Endothelial cell of umbilical vein (primary cell): ENCODE measurements around the gene SCAND1. TPM values are rescaled to one million over a fixed set of nuclear protein-coding genes. Genes with fewer than 3 reads are reported as not detected.

ENCODE experiments used
- BruUV-seq: library from RNA; stranded (reverse); fragments of 400-500 nt; replicated peaks from 2 replicates; lab custom pipeline; 2021; lab: Mats Ljungman, UMichigan
- CTCF ChIA-PET: fragments of 300-600, 350-600 bp; sonication (Branson Sonifier 250); formaldehyde crosslinking; loops from one replicate; lab custom pipeline; 2021; ENCODE audit warnings: antibody characterized with exemption, inconsistent platforms; lab: Charles Lee
- POLR2A ChIA-PET: fragments of 300-600, 350-600 bp; sonication (Branson Sonifier 250); formaldehyde crosslinking; loops from one replicate; lab custom pipeline; 2021; ENCODE audit warnings: antibody characterized with exemption, inconsistent platforms; lab: Charles Lee
- DNase-seq: peaks from one replicate; pipeline ENCODE4 v3.0.0-alpha.2; 2011; ENCODE audit warnings: low read depth, low spot score
- FAIRE-seq: peaks from 2 replicates; lab custom pipeline; 2011; peaks lifted over from hg19 to GRCh38; lab: Jason Lieb, UNC
- H2AFZ ChIP-seq: 2 replicates; pipeline ENCODE4 v1.6.0; 2012; ENCODE audit warnings: low read depth, low read length, control low read depth, inconsistent platforms
- H3K27ac ChIP-seq: 2 replicates; pipeline ENCODE4 v1.5.1; 2011; ENCODE audit warnings: low read depth, mild to moderate bottlenecking, control low read depth, low read length, moderate library complexity; ENCODE audit not compliant: insufficient read depth
- H3K27me3 ChIP-seq, 2 experiments: 2 replicates each; pipeline versions ENCODE4 v1.6.0 to v1.6.1; 2011; ENCODE audit warnings: low read length in 2 of 2, mixed read lengths in 1 of 2; ENCODE audit not compliant: control insufficient read depth in 2 of 2, insufficient read depth in 2 of 2
- H3K36me3 ChIP-seq, 2 experiments: 2 replicates in 1 of 2; 3 replicates in 1 of 2; pipeline ENCODE4 v1.5.1; 2011; ENCODE audit warnings: low read length in 2 of 2, mild to moderate bottlenecking in 1 of 2, moderate library complexity in 1 of 2; ENCODE audit not compliant: control insufficient read depth in 2 of 2, insufficient read depth in 2 of 2; ENCODE audit errors: extremely low read depth in 1 of 2
- H3K4me1 ChIP-seq: 3 replicates; pipeline ENCODE4 v1.5.1; 2011; ENCODE audit warnings: mild to moderate bottlenecking, low read length; ENCODE audit not compliant: control insufficient read depth, insufficient read depth; ENCODE audit errors: extremely low read depth
- H3K4me2 ChIP-seq: 2 replicates; pipeline ENCODE4 v1.6.1; 2011; ENCODE audit warnings: low read length, control low read depth, mixed read lengths; ENCODE audit not compliant: insufficient read depth
- H3K4me3 ChIP-seq, 3 experiments: fragments of 200-600 bp in 1 of 3; sonication (generic), shearing (Covaris generic) in 1 of 3; replicated peaks in 1 of 3; 2 replicates each; pipeline ENCODE4 v1.5.1; 2011 to 2016; ENCODE audit warnings: control low read depth in 3 of 3, low read length in 3 of 3, mild to moderate bottlenecking in 2 of 3, inconsistent platforms in 1 of 3, low read depth in 1 of 3, moderate library complexity in 1 of 3; ENCODE audit not compliant: insufficient read depth in 1 of 3
- H3K79me2 ChIP-seq: 2 replicates; pipeline ENCODE4 v1.6.0; 2012; ENCODE audit warnings: low read length, inconsistent platforms; ENCODE audit not compliant: control insufficient read depth, insufficient read depth
- H3K9ac ChIP-seq: replicated peaks from 2 replicates; pipeline ENCODE3; 2011; ENCODE audit warnings: low read length, control low read depth; ENCODE audit not compliant: insufficient read depth; ENCODE audit errors: extremely low read depth
- H3K9me1 ChIP-seq: replicated peaks from 3 replicates; pipeline ENCODE4 v1.6.0; 2011; ENCODE audit warnings: mild to moderate bottlenecking, low read length; ENCODE audit not compliant: control insufficient read depth, insufficient read depth; ENCODE audit errors: extremely low read depth
- H3K9me3 ChIP-seq: replicated peaks from 2 replicates; pipeline ENCODE4 v1.5.1; 2012; ENCODE audit warnings: low read length, inconsistent platforms; ENCODE audit not compliant: control insufficient read depth, insufficient read depth
- H4K20me1 ChIP-seq: replicated peaks from 2 replicates; pipeline ENCODE3; 2011; ENCODE audit warnings: mild to moderate bottlenecking, low read length; ENCODE audit not compliant: control insufficient read depth, insufficient read depth; ENCODE audit errors: extremely low read depth
- CTCF ChIP-seq, 2 donors: IDR thresholded peaks; 1 replicate in 1 of 2; 2 replicates in 1 of 2; pipeline ENCODE4 v1.5.1; 2011; ENCODE audit warnings: low read length in 2 of 2, mild to moderate bottlenecking in 2 of 2, moderate library complexity in 2 of 2, control low read depth in 1 of 2, inconsistent platforms in 1 of 2, low read depth in 1 of 2; ENCODE audit not compliant: insufficient read depth in 1 of 2; ENCODE audit errors: extremely low read depth in 1 of 2
- EZH2 ChIP-seq: IDR thresholded peaks from 2 replicates; pipeline ENCODE4 v1.6.1; 2012; ENCODE audit warnings: borderline replicate concordance, low read depth, mild to moderate bottlenecking, moderate library complexity, low read length, inconsistent platforms; ENCODE audit not compliant: severe bottlenecking
- FOS ChIP-seq: IDR thresholded peaks from 2 replicates; pipeline ENCODE4 v1.6.1; 2011; ENCODE audit warnings: mild to moderate bottlenecking, low read length, moderate library complexity, borderline replicate concordance; ENCODE audit not compliant: insufficient read depth
- GATA2 ChIP-seq: IDR thresholded peaks from 2 replicates; pipeline ENCODE4 v1.7.0; 2011; ENCODE audit warnings: low read depth, mild to moderate bottlenecking, moderate library complexity, mixed read lengths, low read length; ENCODE audit not compliant: insufficient read length, insufficient read depth
- JUN ChIP-seq: IDR thresholded peaks from 2 replicates; pipeline ENCODE4 v1.6.1; 2011; ENCODE audit warnings: borderline replicate concordance, low read depth; ENCODE audit not compliant: insufficient read length, insufficient read depth
- MYC ChIP-seq: IDR thresholded peaks from one replicate; pipeline ENCODE4 v1.6.1; 2011; ENCODE audit warnings: mild to moderate bottlenecking, low read depth, low read length
- POLR2A ChIP-seq: IDR thresholded peaks from 2 replicates; pipeline ENCODE4 v1.6.1; 2012; ENCODE audit warnings: low read depth, mild to moderate bottlenecking, control low read depth, low read length
- POLR2AphosphoS5 ChIP-seq: IDR thresholded peaks from 2 replicates; pipeline ENCODE4 v1.6.1; 2012; ENCODE audit warnings: low read depth, mild to moderate bottlenecking, control low read depth, low read length, moderate library complexity; ENCODE audit not compliant: insufficient read depth
- dilution Hi-C: fragments of 300-500 bp; cut with MboI; formaldehyde crosslinking; loops from one replicate; pipeline ENCODE4 v1.15.0; 2019; ENCODE audit warnings: low sequenced_read_pairs; ENCODE audit not compliant: extremely low pct_ligation_motif_present
- intact Hi-C: fragments of 100-400 bp; cut with micrococcal nuclease; formaldehyde crosslinking; loops from one replicate; pipeline ENCODE4 v1.10.0; 2022
- polyA plus RNA-seq, 4 experiments: library from polyadenylated mRNA; depleted of rRNA in 3 of 4; stranded (reverse) in 3 of 4; unstranded in 1 of 4; fragments of >200 nt; gene quantifications; 2 replicates each; pipeline versions ENCODE4 v1.2.1 to v1.2.3, GENCODE V29; 2011 to 2012; ENCODE audit warnings: missing spikeins in 1 of 4
- total RNA-seq: library from RNA; stranded (reverse); gene quantifications from 2 replicates; pipeline ENCODE4 v1.2.3, GENCODE V29; 2021
- TF ChIP-seq, protein P1 (sequence below): IDR thresholded peaks from 2 replicates; pipeline ENCODE4 v1.6.1; 2011; ENCODE audit not compliant: insufficient read depth, insufficient read length

Gene SCAND1
- total and polyA plus RNA-seq, 2 donors (not counting 3 experiments of a cell fraction or from before 2014, with no cell fraction given), result 83.5 to 85.7 TPM

DNA sequence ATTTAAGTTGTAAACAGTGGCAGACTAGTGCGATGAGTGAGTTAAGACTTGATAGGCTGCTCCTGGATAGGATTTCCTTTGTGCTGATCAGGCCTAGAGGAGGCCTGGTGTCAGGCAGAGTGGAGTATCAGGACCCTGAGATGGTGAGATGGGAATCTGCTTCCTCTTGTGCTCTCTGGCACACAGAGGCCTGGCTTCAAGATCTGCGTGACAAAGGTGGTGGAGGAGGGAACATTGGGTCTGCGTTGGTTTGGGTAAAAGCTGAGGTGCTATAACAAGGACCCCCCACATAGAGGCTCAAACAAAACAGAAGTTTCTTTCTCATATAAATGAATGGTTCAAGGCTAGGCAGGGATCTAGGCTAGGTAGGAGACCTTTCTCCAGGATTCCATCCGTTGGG, 20.3 kb downstream of the SCAND1 start:
- Histone ChIP-seq H3K27ac (no peak overlapping the region), H3K4me2 (no peak overlapping the region), H4K20me1 (no peaks in the 10 kb centered on the region), H3K79me2 (no peaks in the 10 kb centered on the region), H3K9me3 (no peaks in the 10 kb centered on the region), H3K27me3 (no peaks in the 10 kb centered on the region), H3K4me1 (no peaks in the 10 kb centered on the region), H3K9ac (no peak overlapping the region), H2AFZ (no peak overlapping the region), H3K36me3 (peaks cover 0 to 17% of the 10 kb centered on the region in 2 experiments), H3K9me1 (no peaks in the 10 kb centered on the region), H3K4me3 (no peak overlapping the region)
- BruUV-seq, result no TSS peak
- intact Hi-C loops, result no loop called here
- DNase-seq (no peak), FAIRE-seq (no peak)
- ChIA-PET CTCF (interaction anchor here (1.5 kb wide), 1 partner anchor 21 kb away, joined by 4 read pairs; no protein-coding TSS in a partner anchor), POLR2A (no interaction called here)
- TF ChIP-seq, protein P1, sequence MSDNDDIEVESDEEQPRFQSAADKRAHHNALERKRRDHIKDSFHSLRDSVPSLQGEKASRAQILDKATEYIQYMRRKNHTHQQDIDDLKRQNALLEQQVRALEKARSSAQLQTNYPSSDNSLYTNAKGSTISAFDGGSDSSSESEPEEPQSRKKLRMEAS, result no peak
- no peak for TF ChIP-seq FOS
- no peak for TF ChIP-seq GATA2
- no peak for TF ChIP-seq MYC
- no peak for TF ChIP-seq JUN
- dilution Hi-C loops, result no loop called here

DNA sequence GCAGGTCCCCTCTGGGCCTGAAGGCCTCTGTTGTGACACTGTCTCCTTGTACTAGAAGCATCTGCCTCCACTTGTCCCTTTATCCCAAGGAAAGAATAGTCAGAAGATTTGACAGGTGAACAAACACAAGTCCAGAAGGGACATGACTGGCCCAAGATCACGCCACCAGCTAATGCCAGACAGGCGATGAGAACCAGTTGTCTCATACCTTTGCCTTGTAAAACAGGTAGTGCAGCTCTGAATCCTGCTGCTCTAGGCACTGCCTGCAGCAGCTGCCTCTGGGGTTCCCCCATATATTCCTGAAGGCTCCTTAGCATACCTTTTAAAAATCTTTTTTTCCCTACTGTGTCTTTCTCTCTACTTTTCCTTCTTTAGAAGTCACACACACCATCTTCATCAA, 25.0 kb downstream of the SCAND1 start:
- Histone ChIP-seq H3K36me3 (peaks cover 0 to 17% of the 10 kb centered on the region in 2 experiments), H3K9me3 (no peaks in the 10 kb centered on the region), H3K9ac (no peak overlapping the region), H3K27me3 (no peaks in the 10 kb centered on the region), H3K9me1 (no peaks in the 10 kb centered on the region), H3K79me2 (no peaks in the 10 kb centered on the region), H3K4me1 (no peaks in the 10 kb centered on the region), H3K4me3 (no peak overlapping the region), H4K20me1 (no peaks in the 10 kb centered on the region), H2AFZ (no peak overlapping the region), H3K4me2 (no peak overlapping the region), H3K27ac (no peak overlapping the region)
- no peak for TF ChIP-seq POLR2AphosphoS5
- TF ChIP-seq MYC, result no peak
- no peak for TF ChIP-seq POLR2A
- no peak for TF ChIP-seq CTCF (IDR thresholded peaks at IDR 0.05; ENCODE audit: extremely low read depth in 1 of 2, insufficient read depth in 1 of 2, low read depth in 1 of 2, low read length in 2 of 2)
- TF ChIP-seq JUN, result no peak
- no peak for TF ChIP-seq GATA2
- TF ChIP-seq FOS, result no peak
- no peak for TF ChIP-seq EZH2
- TF ChIP-seq, protein P1, result no peak
- dilution Hi-C loops (no loop called here), intact Hi-C loops (no loop called here)
- ChIA-PET CTCF (no interaction called here), POLR2A (no interaction called here)
- DNase-seq (no peak), FAIRE-seq (no peak)
- BruUV-seq, result no TSS peak
